Cerebellar cortex (tissue), 1 donor: ENCODE data around the gene TENT4B.
"Not testable (repeated sequence)": the region's sequence is repeated elsewhere in the genome, so short reads cannot be mapped to it uniquely, and the experiment has no call there.

ENCODE experiments used
- DNase-seq: peaks from one replicate; pipeline ENCODE4 v3.0.0-alpha.2; 2015; ENCODE audit warnings: low spot score

The TENT4B gene

GRCh38 chr16:50234771-50235556 lies 81.9 kb downstream of the TENT4B start:
- no peak for DNase-seq

GRCh38 chr16:50235581-50235980 lies 82.5 kb downstream of the TENT4B start:
- DNase-seq: no peak

GRCh38 chr16:50238314-50238713 lies 85.2 kb downstream of the TENT4B start:
- DNase-seq: no peak

GRCh38 chr16:50238868-50239301 lies 85.8 kb downstream of the TENT4B start:
- no peak for DNase-seq

- not testable (repeated sequence) for DNase-seq
These were observed 89.9 kb downstream of the TENT4B start for GRCh38 chr16:50243024-50243423.

GRCh38 chr16:50244140-50244503 lies 91.0 kb downstream of the TENT4B start:
- no peak for DNase-seq

GRCh38 chr16:50244504-50245416 lies 91.7 kb downstream of the TENT4B start:
- DNase-seq: no peak

GRCh38 chr16:50245417-50246298 lies 92.6 kb downstream of the TENT4B start:
- DNase-seq: no peak

- DNase-seq: no peak
These were observed 93.4 kb downstream of the TENT4B start for GRCh38 chr16:50246299-50247122.

- DNase-seq: no peak
These were observed 94.2 kb downstream of the TENT4B start for GRCh38 chr16:50247123-50247905.

GRCh38 chr16:50247906-50248608 lies 95.0 kb downstream of the TENT4B start:
- no peak for DNase-seq

GRCh38 chr16:50248845-50249244 lies 95.7 kb downstream of the TENT4B start:
- no peak for DNase-seq

GRCh38 chr16:50251375-50252081 lies 98.4 kb downstream of the TENT4B start:
- no peak for DNase-seq

GRCh38 chr16:50252082-50252611 lies 99.0 kb downstream of the TENT4B start:
- DNase-seq: no peak

- no peak for DNase-seq
These were observed 99.9 kb downstream of the TENT4B start for GRCh38 chr16:50252874-50253513.

- no peak for DNase-seq
These were observed 100.4 kb downstream of the TENT4B start for GRCh38 chr16:50253514-50253910.

- no peak for DNase-seq
These were observed 101.0 kb downstream of the TENT4B start for GRCh38 chr16:50254072-50254471.

- no peak for DNase-seq
These were observed 102.4 kb downstream of the TENT4B start for GRCh38 chr16:50255538-50255937.
